ENCODE measurements around the gene GBA2.

GRCh38 chr9:35774907-35775635 lies 26.0 kb upstream of the GBA2 start:
- TF ChIP-seq, protein P1, sequence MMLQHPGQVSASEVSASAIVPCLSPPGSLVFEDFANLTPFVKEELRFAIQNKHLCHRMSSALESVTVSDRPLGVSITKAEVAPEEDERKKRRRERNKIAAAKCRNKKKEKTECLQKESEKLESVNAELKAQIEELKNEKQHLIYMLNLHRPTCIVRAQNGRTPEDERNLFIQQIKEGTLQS (IDR thresholded peaks at IDR 0.05): no peak
- TF ChIP-seq, protein P2, sequence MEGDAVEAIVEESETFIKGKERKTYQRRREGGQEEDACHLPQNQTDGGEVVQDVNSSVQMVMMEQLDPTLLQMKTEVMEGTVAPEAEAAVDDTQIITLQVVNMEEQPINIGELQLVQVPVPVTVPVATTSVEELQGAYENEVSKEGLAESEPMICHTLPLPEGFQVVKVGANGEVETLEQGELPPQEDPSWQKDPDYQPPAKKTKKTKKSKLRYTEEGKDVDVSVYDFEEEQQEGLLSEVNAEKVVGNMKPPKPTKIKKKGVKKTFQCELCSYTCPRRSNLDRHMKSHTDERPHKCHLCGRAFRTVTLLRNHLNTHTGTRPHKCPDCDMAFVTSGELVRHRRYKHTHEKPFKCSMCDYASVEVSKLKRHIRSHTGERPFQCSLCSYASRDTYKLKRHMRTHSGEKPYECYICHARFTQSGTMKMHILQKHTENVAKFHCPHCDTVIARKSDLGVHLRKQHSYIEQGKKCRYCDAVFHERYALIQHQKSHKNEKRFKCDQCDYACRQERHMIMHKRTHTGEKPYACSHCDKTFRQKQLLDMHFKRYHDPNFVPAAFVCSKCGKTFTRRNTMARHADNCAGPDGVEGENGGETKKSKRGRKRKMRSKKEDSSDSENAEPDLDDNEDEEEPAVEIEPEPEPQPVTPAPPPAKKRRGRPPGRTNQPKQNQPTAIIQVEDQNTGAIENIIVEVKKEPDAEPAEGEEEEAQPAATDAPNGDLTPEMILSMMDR (IDR thresholded peaks at IDR 0.05 in 2 of 3, conservative IDR thresholded peaks at IDR 0.05 in 1 of 3; ENCODE audit: borderline replicate concordance in 1 of 3, insufficient read depth in 1 of 3, low read depth in 2 of 3, low read length in 2 of 3): no peak
- TF ChIP-seq POLR2AphosphoS5 (IDR thresholded peaks at IDR 0.05; ENCODE audit: low read depth, low read length) (no peak), SRF (IDR thresholded peaks at IDR 0.05; ENCODE audit: low read depth) (no peak), POLR2A (IDR thresholded peaks at IDR 0.05; ENCODE audit: borderline replicate concordance, extremely low read depth, insufficient read depth, insufficient read length) (no peak), EZH2phosphoT487 (IDR thresholded peaks at IDR 0.05; ENCODE audit: borderline replicate concordance) (no peak), TCF7L2 (IDR thresholded peaks at IDR 0.05; ENCODE audit: borderline replicate concordance, extremely low read depth, insufficient read depth, insufficient read length) (no peak), ZNF274 (IDR thresholded peaks at IDR 0.05; ENCODE audit: low read depth, low read length) (no peak), JUND (IDR thresholded peaks at IDR 0.05) (no peak), EGR1 (IDR thresholded peaks at IDR 0.05; ENCODE audit: low read depth) (no peak)
